Erythroblast (primary cell): Measurements from ENCODE around the gene INHBB.

Source experiments
- DNase-seq, 2 experiments: peaks; one replicate each; lab custom pipeline; 2025; lab: John Stamatoyannopoulos, UW
- GATA1 ChIP-seq: IDR thresholded peaks from 2 replicates; pipeline ENCODE4 v1.6.1; 2011; ENCODE audit warnings: low read depth, mild to moderate bottlenecking, control low read depth, low read length, moderate library complexity
- POLR2A ChIP-seq: IDR thresholded peaks from 2 replicates; pipeline ENCODE4 v1.6.1; 2011; ENCODE audit warnings: mild to moderate bottlenecking, low read length

The INHBB gene

GRCh38 chr2:120393456-120393855 is 47.5 kb downstream of the INHBB start:
- DNase-seq = no peak

GRCh38 chr2:120394764-120395163 is 48.8 kb downstream of the INHBB start:
- DNase-seq = no peak
- TF ChIP-seq POLR2A (no peak), GATA1 (no peak)

More at GRCh38 chr2:120393456-120393855, 47.5 kb downstream of the INHBB start:
- TF ChIP-seq GATA1 (no peak), POLR2A (no peak)

- TF ChIP-seq GATA1 (no peak), POLR2A (no peak)
- no peak for DNase-seq
These were observed 49.5 kb downstream of the INHBB start for GRCh38 chr2:120395221-120396012.

GRCh38 chr2:120396013-120396860 is 50.3 kb downstream of the INHBB start:
- DNase-seq = no peak

GRCh38 chr2:120396861-120397811 is 51.2 kb downstream of the INHBB start:
- no peak for TF ChIP-seq GATA1
- TF ChIP-seq POLR2A = no peak
- no peak for DNase-seq

More at GRCh38 chr2:120396013-120396860, 50.3 kb downstream of the INHBB start:
- TF ChIP-seq POLR2A (no peak), GATA1 (no peak)

- no peak for DNase-seq
- TF ChIP-seq GATA1 (no peak), POLR2A (no peak)
These were observed 52.4 kb downstream of the INHBB start for GRCh38 chr2:120398051-120398995.

GRCh38 chr2:120398996-120399888 is 53.3 kb downstream of the INHBB start:
- DNase-seq = no peak
- TF ChIP-seq POLR2A (no peak), GATA1 (no peak)

GRCh38 chr2:120399889-120400240 is 53.9 kb downstream of the INHBB start:
- TF ChIP-seq GATA1 = no peak
- no peak for DNase-seq

GRCh38 chr2:120400551-120400950 is 54.6 kb downstream of the INHBB start:
- no peak for TF ChIP-seq POLR2A
- no peak for TF ChIP-seq GATA1

More at GRCh38 chr2:120400551-120400950, 54.6 kb downstream of the INHBB start:
- no peak for DNase-seq
